GM21619 (cell line): ENCODE measurements around the gene LGALS7.

Experiments used
- ATAC-seq: cut with Tn5 transposase; IDR thresholded peaks from one replicate; pipeline ENCODE4 v1.9.1; 2021; ENCODE audit not compliant: unreplicated experiment

Gene LGALS7

DNA sequence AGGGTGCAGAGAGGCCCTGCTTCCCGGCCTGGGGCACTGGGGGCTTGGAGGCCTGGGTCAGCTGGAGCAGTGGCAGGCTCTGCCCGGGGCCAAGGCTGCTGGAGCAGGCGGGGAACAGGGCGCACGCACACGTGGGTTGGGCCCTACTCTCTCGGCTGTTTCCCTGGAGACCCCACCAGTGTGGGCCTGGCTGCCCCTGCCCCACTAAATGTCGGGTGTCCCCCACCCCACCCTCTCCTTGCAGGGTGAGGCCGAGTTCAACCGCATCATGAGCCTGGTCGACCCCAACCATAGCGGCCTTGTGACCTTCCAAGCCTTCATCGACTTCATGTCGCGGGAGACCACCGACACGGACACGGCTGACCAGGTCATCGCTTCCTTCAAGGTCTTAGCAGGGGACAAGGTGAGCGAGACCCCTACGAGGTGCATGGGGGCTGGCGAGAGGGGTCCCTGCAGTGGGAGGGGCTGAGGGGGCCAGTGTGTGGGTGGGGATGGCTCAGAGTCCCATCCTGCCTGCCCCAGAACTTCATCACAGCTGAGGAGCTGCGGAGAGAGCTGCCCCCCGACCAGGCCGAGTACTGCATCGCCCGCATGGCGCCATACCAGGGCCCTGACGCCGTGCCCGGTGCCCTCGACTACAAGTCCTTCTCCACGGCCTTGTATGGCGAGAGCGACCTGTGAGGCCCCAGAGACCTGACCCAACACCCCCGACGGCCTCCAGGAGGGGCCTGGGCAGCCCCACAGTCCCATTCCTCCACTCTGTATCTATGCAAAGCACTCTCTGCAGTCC is 44.4 kb downstream of the LGALS7 start:
- no peak for ATAC-seq

DNA sequence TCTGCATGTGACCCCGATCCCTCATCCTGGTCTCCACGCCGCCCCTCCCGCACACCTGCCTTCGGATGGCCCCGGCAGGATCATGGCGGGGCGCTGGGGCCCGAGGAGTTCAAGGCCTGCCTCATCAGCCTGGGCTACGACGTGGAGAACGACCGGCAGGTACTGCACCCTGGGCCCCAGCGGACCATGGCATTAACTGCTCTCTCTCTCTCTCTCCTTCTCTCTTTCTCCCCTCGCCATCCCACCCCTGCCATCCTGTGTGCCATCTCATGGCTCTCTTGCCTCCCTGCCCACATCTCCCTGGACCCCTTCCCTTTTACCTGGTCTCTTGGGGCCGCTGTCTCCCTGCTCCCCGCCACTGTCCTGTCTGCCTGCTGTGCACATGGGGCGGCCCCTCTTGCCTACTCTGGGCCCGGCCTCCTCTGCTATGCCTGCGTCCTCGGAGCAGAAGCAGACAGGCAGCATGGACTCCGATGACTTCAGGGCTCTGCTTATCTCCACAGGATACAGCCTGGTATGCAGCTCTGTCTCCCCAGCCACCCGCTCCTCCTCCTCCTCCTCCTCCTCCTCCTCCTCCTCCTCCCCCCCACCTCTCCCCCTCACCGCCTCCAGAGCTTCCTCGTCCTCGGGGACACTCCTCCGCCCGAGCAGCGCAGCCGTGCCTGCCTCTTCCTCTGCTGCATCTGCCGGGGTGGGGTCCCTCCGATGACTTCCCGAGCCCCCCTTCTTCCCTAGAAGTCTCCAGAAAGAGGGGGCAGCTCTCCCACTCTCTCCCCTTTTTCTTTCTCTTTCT is 45.3 kb downstream of the LGALS7 start:
- no peak for ATAC-seq

DNA sequence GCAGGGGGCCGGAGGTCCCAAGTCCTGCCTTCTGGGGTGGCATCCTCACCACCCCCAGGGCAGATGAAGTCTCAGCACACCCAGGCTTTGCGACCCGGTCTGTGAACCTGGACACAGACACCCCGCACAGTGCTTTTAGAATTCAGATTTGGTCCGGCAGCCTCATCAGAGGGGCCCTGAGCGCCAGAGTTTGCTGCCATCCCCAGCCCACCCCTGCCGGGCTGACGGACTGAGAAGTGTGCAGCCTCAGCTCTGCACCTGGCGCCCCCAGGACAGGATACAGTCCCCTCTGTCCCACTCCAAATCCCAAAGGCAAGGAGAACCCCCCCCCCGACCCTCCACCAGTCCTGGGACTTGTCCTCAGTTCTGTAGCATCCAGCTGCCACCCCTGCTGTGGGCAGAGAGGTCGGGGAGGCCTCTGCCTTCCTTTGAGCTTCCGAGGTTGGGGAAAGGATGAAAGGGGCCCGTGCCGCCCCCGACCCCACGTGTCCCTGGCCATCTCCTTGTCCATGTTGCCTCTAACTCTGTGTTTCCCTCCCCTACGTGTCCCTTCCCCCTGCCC is 45.9 kb downstream of the LGALS7 start:
- no peak for ATAC-seq

DNA sequence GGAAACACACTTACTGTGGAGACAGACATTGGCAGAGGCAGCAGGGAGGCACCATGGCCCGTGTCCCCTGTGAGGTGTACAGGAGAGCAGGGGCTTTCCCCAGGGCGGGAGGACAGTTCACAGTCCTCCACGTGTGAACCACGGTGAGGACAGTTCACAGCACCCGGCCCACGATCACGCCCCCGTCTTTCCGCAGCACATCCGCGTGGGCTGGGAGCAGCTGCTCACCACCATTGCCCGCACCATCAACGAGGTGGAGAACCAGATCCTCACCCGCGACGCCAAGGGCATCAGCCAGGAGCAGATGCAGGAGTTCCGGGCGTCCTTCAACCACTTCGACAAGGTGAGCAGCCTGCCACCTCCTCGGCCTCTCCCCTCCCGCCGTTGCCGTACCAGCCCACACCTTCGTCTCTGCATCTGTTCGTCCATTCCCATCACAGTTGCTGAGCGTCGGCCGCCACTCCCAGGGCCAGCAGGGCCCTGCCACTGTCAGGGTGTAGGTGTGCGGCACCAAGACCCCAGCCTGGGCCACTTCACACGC is 46.5 kb downstream of the LGALS7 start:
- no peak for ATAC-seq

DNA sequence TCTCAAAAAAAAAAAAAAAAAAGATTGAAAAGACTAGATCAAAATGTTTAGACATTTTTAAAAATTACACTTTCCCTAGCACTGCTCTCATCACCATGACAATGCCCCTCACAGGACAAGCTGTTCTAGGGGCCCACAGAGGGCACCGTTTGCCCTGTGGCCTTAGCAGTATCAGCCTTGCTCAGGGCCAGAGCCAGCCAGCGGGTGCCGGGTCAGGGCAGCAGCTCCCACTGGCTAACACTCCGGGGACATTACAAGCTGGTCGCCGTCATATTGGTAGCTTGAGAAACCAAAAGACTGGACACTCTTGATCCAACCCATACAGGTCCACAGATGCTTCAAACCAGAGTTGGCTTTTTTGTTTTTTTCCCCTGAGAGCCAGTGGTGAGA is 47.0 kb downstream of the LGALS7 start:
- ATAC-seq, result no peak

DNA sequence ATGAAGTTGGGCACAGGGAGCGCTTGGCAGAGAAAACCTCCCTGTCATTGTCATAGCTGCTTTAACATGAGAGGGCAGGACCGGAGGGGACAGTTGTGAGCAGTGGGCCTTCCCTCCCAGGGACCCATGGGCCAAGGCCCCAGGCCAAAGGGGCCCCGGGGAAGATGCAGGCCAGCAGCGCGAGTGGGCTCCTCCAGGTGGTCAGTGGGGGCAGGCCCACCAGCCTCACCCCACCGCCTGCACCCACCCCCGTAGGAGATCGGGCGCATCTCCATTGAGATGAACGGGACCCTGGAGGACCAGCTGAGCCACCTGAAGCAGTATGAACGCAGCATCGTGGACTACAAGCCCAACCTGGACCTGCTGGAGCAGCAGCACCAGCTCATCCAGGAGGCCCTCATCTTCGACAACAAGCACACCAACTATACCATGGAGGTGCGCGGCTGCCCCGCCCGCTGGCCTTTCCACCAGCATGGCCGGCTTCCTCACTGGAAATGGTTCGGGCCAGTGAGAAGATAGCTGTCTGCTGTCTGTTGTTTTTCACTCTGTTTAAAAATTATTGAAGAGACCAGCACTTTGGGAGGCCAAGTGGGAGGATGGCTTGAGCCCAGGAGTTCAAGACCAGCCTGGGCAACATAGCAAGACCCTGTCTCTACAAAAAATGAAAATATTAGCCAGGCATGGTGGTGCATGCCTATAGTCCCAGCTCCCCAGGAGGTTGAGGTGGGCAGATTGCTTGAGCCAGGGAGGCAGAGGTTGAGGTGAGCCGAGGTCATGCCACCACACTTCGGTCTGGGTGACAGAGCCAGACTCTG is 47.6 kb downstream of the LGALS7 start:
- ATAC-seq, result no peak

DNA sequence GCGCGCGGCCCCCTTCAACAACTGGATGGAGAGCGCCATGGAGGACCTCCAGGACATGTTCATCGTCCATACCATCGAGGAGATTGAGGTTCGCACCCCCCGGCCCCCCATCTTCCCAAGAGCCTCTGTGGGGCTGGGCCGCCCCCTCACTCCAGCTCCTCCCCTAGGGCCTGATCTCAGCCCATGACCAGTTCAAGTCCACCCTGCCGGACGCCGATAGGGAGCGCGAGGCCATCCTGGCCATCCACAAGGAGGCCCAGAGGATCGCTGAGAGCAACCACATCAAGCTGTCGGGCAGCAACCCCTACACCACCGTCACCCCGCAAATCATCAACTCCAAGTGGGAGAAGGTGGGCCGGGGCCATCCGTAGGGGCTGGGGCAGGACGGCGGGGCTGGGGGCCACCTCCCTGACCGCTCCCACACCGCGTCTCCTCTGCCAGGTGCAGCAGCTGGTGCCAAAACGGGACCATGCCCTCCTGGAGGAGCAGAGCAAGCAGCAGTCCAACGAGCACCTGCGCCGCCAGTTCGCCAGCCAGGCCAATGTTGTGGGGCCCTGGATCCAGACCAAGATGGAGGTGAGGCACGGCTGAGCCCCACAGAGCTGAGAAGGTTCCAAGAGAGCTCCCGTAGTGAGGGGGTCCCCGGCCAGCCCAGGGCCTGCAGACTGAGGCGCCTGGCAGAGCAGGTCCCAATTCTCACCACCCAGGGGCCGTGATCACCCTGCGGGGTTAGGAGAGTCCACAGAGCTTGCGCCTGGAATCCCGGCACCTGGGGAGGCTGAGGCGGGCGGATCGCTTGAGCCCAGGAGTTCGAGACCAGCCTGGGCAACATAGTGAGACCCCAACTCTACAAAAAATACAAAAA is 49.1 kb downstream of the LGALS7 start:
- ATAC-seq, result no peak

DNA sequence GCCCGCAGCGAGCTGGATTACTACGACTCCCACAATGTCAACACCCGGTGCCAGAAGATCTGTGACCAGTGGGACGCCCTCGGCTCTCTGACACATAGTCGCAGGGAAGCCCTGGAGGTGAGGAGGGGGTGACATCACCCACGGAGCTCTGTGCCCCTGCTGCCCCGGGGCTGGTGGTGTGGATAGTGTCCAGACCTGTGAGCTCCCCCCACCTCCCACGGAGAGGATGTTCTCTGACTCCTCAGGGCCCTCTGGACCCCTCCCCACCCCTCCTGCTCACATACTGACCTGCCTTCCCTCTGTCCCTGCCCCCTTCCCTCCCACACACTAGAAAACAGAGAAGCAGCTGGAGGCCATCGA is 49.7 kb downstream of the LGALS7 start:
- no peak for ATAC-seq

DNA sequence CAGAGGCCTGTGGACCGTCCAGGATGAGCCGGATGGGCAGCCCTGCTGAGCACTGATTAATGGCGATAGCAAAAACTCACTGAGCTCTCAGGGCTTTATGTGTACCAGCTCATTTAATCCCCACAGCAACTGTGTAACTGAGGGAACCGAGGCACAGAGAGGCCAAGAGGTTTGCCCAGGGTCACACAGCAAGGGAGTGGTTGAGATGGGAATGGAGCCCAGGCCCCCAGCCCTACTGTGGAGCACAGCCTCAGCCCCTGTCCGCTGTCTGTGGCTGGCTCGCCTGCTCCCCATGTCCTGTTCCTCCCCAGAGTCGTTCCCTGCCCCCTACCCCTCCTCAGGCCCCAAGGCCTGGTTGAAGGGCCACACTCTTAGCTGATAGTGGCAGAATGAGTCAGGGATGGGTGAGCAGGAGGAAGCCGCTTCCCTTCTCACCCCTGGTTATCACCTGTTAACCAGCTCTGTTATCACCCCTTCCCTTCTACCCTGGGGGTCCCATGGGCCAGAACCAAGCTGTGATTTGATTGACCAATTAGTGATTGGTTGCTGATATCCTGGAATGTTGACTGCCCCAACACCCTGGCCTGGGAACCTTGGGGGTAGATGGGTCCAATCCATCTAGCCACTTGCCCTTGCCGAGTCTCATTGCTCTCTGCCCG is 50.2 kb downstream of the LGALS7 start:
- no peak for ATAC-seq

DNA sequence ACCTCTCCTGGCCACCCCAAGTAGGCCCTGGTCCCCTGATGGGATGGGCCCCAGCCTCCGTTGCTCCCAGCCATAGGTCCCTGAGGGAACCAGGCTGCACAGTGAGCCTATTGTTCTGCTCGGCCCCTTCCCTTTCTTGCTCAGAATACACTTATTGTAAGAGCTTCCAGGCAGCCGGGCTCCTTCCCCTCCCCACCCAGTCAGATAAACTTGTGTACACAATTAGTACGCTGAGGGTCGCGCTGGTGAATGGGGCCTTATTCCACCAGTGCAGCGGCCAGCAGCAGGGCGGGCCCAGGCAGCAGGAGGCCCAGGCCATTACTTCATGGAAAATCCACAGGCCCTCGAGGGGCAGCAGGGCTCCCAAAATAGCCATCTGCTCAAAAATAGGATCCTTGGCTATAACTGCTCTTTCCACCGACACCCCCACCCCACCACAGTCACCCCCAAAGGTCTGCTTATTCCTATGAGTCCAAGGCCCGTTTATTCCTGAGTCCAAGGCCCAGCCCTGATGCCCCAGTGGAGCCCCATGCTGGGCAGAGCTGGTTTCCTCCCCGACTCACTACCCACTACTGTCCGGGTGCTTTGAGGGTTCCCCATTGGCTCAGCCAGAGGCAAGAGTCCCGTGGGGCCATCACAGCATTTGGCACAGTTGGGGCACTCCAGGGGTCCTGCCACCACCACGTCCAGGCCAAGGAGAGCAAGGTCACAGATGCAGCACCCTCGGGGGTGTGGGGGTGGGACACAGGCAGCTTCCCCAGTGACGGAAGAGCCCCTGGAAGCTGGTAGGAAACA is 51.1 kb downstream of the LGALS7 start:
- no peak for ATAC-seq

DNA sequence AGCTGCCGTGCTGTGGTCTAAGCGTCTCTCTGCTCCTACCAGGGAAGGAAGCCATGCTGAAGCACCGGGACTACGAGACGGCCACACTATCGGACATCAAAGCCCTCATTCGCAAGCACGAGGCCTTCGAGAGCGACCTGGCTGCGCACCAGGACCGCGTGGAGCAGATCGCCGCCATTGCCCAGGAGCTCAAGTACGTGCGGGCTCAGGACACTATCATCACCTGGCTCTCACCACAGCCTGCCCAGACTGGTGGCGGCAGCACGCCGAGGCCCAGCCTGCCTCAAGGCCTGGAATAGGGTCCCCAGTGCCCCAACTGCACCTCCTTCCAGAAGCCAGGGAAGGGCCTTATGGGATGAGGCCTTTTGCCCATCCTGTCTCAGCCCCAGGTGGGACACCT is 51.8 kb downstream of the LGALS7 start:
- ATAC-seq, result no peak
